G401 (cell line): ENCODE measurements around the gene GEN1. TPM values are rescaled to one million over a fixed set of nuclear protein-coding genes. Genes with fewer than 3 reads are reported as not detected.

ENCODE experiments used
- DNase-seq: peaks from one replicate; pipeline ENCODE4 v3.0.0-alpha.2; 2015; ENCODE audit warnings: low spot score
- in situ Hi-C: cut with HindIII; loops from 2 replicates; pipeline ENCODE4 v1.10.0; 2016; ENCODE audit warnings: low sequenced_read_pairs, mixed read lengths
- total RNA-seq: library from RNA; depleted of rRNA; stranded (reverse); fragments of >200 nt; shearing (Covaris generic); gene quantifications from 2 replicates; pipeline ENCODE4 v1.2.3, GENCODE V29; 2014

GEN1 gene
- total RNA-seq, 1 experiment from 2014 or later: 15.9 TPM

GRCh38 chr2:17791121-17791816 lies 37.3 kb downstream of the GEN1 start:
- no peak for DNase-seq
- in situ Hi-C loops: no loop called here

- in situ Hi-C loops: no loop called here
- DNase-seq: no peak
Observed at GRCh38 chr2:17791817-17792130, 37.8 kb downstream of the GEN1 start.

- in situ Hi-C loops: no loop called here
- no peak for DNase-seq
Observed at GRCh38 chr2:17792515-17792914, 38.6 kb downstream of the GEN1 start.

DNA sequence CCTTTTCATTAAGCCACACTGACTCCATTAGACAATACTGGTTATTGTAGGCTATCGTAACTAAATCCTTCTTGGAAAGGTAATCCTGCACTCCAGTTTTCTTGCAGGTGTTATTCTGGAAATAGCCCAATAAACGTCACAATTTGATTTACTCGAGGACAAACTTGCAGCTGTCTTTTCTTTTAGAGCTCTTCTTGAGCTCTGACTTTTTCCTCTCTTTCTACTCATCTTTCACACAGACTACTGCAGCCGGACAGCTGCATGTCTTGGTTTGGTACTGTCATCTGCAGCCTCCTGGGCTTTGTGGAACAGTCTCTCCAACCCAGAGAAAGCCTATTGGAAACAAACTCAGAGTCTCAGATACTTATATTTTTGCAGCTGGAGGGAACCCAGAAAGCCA lies 39.4 kb downstream of the GEN1 start:
- in situ Hi-C loops: no loop called here
- DNase-seq: no peak

DNA sequence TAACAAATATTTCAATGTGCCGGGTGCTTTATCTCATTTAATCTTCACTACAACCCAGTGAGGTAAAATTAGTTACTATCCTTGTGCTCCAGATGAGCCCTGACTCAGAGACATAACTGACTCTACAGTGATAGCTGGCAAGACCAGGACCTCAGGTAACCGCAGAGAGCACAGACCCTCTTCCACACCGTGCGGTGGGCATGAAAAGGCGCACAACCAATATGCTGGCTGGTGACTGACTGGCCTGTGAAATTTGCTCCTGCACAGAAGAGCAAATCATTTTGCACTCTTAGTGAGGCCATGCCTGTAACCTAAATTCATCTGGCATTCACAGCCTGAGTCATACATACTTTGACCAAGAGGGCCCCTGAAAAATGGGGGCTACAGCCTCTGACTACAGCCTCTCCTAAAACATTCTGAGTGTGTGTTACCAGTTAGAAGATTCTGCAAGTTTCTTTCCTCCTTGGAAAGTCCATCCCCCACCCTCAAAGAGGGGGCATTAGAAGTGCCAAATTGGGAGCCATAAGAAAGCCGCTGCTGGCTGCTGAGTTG lies 39.9 kb downstream of the GEN1 start:
- in situ Hi-C loops: no loop called here
- DNase-seq: no peak

- in situ Hi-C loops: no loop called here
- no peak for DNase-seq
Observed at GRCh38 chr2:17795309-17795708, 41.4 kb downstream of the GEN1 start.

GRCh38 chr2:17798338-17798737 lies 44.4 kb downstream of the GEN1 start:
- DNase-seq: no peak
- in situ Hi-C loops: no loop called here

- no peak for DNase-seq
- in situ Hi-C loops: no loop called here
Observed at GRCh38 chr2:17799301-17800120, 45.6 kb downstream of the GEN1 start.

DNA sequence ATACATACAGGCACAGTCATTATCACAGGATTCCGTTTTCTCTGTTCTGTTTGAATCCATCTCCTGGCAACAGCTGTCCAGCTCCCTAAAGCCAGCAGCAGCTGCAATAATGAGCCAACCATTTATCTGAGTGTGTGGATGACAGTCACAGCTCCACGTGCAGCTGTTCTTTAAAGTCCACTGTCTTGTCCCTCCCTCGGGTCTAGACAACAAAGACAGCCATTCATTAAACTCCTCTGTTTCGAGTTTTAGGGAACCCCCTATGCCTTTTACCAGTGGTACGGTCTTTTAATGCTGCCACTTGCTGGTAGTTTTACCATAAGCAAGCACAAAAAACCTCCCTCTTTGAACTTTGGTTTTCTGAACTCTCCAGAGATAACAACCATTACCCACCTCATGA lies 46.3 kb downstream of the GEN1 start:
- DNase-seq: no peak
- in situ Hi-C loops: no loop called here

GRCh38 chr2:17800693-17801458 lies 46.9 kb downstream of the GEN1 start:
- no peak for DNase-seq
- in situ Hi-C loops: no loop called here

DNA sequence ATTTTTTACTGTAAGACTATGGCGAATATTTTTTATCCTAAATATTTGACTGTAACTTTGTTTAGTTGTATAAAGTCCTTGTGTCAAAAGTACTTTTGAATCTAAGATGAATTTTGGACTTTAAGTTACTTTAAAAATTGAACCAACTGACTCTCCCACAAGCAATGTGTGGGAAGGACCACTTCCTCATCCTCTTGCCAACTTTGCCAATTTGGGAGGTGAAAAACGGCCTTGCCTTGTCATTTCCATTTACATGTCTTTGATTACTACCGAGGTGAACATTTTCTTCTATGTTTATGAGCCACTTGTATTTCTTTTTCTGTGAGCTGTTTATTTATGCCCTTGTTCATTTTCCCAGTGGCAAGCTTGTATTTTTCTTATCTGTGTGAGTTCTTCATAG lies 49.6 kb downstream of the GEN1 start:
- in situ Hi-C loops: no loop called here
- no peak for DNase-seq

- in situ Hi-C loops: no loop called here
- no peak for DNase-seq
Observed at GRCh38 chr2:17804358-17804757, 50.4 kb downstream of the GEN1 start.

DNA sequence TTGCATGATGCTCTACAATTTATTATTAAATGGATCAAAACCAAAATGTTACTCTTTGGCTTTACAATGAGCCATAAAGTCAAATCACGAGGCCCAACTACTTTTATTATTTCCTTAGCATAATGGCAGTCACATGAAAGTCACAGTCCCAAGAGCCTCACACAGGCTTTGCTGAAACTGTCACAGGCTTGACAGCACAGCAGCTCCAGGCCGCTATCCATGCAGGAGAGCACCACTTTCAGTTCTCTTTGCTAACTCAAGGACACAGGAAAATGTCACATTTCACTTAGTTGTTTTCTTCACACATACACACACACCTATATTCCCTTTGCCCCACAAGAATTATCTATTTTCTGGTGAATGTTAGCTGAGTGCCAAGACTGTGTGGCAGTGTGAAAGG lies 51.2 kb downstream of the GEN1 start:
- in situ Hi-C loops: no loop called here
- DNase-seq: no peak

DNA sequence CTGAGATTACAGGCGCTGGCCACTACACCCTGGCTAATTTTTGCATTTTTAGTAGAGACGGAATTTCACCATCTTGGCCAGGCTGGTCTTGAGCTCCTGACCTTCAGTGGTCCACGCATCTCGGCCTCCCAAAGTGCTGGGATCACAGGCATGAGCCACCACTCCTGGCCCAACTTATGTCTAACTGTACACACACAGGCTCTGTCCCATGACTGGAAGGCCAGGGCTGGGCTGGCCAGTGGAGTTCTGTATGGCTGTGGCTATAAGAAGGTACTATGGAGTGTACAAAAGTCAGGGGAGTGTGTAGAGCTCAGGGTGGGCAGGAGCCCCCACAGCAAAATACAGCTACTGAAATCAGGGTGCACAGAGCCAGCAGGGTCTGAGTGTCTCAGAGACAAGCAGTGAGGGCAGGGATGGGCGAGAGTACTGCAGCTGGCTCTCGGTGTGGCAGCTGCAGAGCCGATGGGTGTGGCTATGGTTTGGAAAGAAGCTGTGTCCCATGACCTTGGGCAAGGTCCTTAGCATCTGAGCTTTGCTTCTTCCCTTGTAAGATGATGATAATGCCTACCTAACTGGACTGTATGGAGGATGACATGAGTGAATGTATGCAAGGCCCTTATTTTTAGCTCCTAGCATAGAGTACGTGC lies 51.9 kb downstream of the GEN1 start:
- in situ Hi-C loops: no loop called here
- DNase-seq: no peak

GRCh38 chr2:17813010-17813741 lies 59.2 kb downstream of the GEN1 start:
- no peak for DNase-seq
- in situ Hi-C loops: no loop called here

GRCh38 chr2:17813742-17814473 lies 60.0 kb downstream of the GEN1 start:
- in situ Hi-C loops: no loop called here
- DNase-seq: no peak

GRCh38 chr2:17814601-17815000 lies 60.7 kb downstream of the GEN1 start:
- no peak for DNase-seq
- in situ Hi-C loops: no loop called here

GRCh38 chr2:17815468-17816184 lies 61.7 kb downstream of the GEN1 start:
- in situ Hi-C loops: no loop called here
- DNase-seq: no peak
